HepG2 (cell line): ENCODE results near the gene SLC2A10. TPM values are rescaled to one million over a fixed set of nuclear protein-coding genes. Genes with fewer than 3 reads are reported as not detected.
A peak's percentile ranks its signal among the peaks of the same experiment; 100 is the strongest.

Source experiments
- AHR ChIP-seq: IDR thresholded peaks from 2 replicates; pipeline ENCODE4 v1.6.1; 2018; ENCODE audit warnings: missing genetic modification reagents, missing compliant biosample characterization
- ARID4A ChIP-seq: sonication (generic); formaldehyde crosslinking; IDR thresholded peaks from 2 replicates; pipeline ENCODE4 v1.5.0; 2020; ENCODE audit warnings: mild to moderate bottlenecking, missing genetic modification reagents, borderline replicate concordance
- ARNT ChIP-seq: fragments of 450-650 bp; IDR thresholded peaks from 2 replicates; pipeline ENCODE4 v1.6.1; 2017
- IRF9 ChIP-seq: sonication (generic); formaldehyde crosslinking; IDR thresholded peaks from 2 replicates; pipeline ENCODE4 v1.8.0; 2022; ENCODE audit warnings: missing genetic modification reagents, mild to moderate bottlenecking, borderline replicate concordance
- NFYB ChIP-seq: sonication (generic); formaldehyde crosslinking; IDR thresholded peaks from 2 replicates; pipeline ENCODE4 v1.4.0; 2020; ENCODE audit warnings: missing genetic modification reagents
- SMAD1 ChIP-seq: sonication (generic); formaldehyde crosslinking; IDR thresholded peaks from 2 replicates; pipeline ENCODE4 v1.4.0; 2020; ENCODE audit warnings: missing genetic modification reagents, low read depth, mild to moderate bottlenecking, borderline replicate concordance
- ZBTB10 ChIP-seq: sonication (generic); formaldehyde crosslinking; IDR thresholded peaks from 2 replicates; pipeline ENCODE4 v1.4.0; 2020; ENCODE audit warnings: missing genetic modification reagents, borderline replicate concordance
- ZEB1 ChIP-seq: IDR thresholded peaks from 2 replicates; pipeline ENCODE4 v1.6.1; 2012; ENCODE audit warnings: mild to moderate bottlenecking, low read depth, inconsistent platforms; ENCODE audit not compliant: insufficient replicate concordance
- ZNF160 ChIP-seq: sonication (generic); formaldehyde crosslinking; IDR thresholded peaks from 2 replicates; pipeline ENCODE4 v1.8.0; 2022; ENCODE audit warnings: mild to moderate bottlenecking, inconsistent platforms, missing genetic modification reagents
- ZNF18 ChIP-seq: sonication (generic); formaldehyde crosslinking; IDR thresholded peaks from 2 replicates; pipeline ENCODE4 v1.8.0; 2022; ENCODE audit warnings: mild to moderate bottlenecking, missing genetic modification reagents; ENCODE audit not compliant: insufficient replicate concordance
- ZNF331 ChIP-seq: sonication (generic); formaldehyde crosslinking; IDR thresholded peaks from 2 replicates; pipeline ENCODE4 v1.4.0; 2020; ENCODE audit warnings: missing genetic modification reagents
- ZNF576 ChIP-seq: sonication (generic); formaldehyde crosslinking; IDR thresholded peaks from 2 replicates; pipeline ENCODE4 v1.4.0; 2020; ENCODE audit warnings: mild to moderate bottlenecking, missing genetic modification reagents
- ZNF639 ChIP-seq: conservative IDR thresholded peaks from 2 replicates; pipeline ENCODE4 v1.6.1; 2018; ENCODE audit warnings: missing genetic modification reagents
- polyA plus RNA-seq, 8 experiments: library from polyadenylated mRNA; depleted of rRNA in 3 of 8; stranded (reverse) in 7 of 8; unstranded in 1 of 8; fragments of >200 nt; fragmentation: Illumina TruSeq in 4 of 8; extraction: Trizol in 4 of 8; gene quantifications; 2 replicates each; pipeline versions ENCODE4 v1.2.1 to v1.2.3, GENCODE V29; 2011 to 2016; ENCODE audit warnings: low read depth in 4 of 8, missing spikeins in 1 of 8, mixed read lengths in 1 of 8; ENCODE audit not compliant: insufficient read depth in 1 of 8
- total RNA-seq, 5 experiments: library from RNA; depleted of rRNA; stranded (reverse); fragments of >200 nt; fragmentation: Illumina TruSeq; extraction: Trizol; gene quantifications; 2 replicates each; pipeline ENCODE4 v1.2.3, GENCODE V29; 2016; ENCODE audit warnings: low read depth in 1 of 5

The SLC2A10 gene
- total and polyA plus RNA-seq, 2 of the 13 experiments (the other 11 are each of a cell fraction or from before 2014, with no cell fraction given) = 16.0 to 18.4 TPM

GRCh38 chr20:46708172-46708860 is 1.1 kb upstream of the SLC2A10 start (continued):
- peak; percentile 69 for TF ChIP-seq ARID4A (CRISPR knock-in tag)
- TF ChIP-seq ZNF160 (CRISPR knock-in tag) = peak; percentile 76; the same call in 1 of the 2 replicates
- TF ChIP-seq SMAD1 = no peak
- peak; percentile 87; the same call in 1 of the 2 replicates for TF ChIP-seq ZNF576 (CRISPR knock-in tag)
- peak; percentile 68; the same call in 1 of the 2 replicates for TF ChIP-seq ZNF639 (CRISPR knock-in tag)
- peak; percentile 100 for TF ChIP-seq ZEB1
- TF ChIP-seq ZNF18 (CRISPR knock-in tag) = peak; percentile 34
- peak; percentile 65; the same call in 1 of the 2 replicates for TF ChIP-seq IRF9
- peak; percentile 23 for TF ChIP-seq AHR (CRISPR knock-in tag)
- TF ChIP-seq NFYB (CRISPR knock-in tag) = 0 out of 2 replicates have a peak, but pooled peaks have one; percentile 11
- TF ChIP-seq ZNF331 (CRISPR knock-in tag) = peak; percentile 91
- no peak for TF ChIP-seq ARNT
- TF ChIP-seq ZBTB10 (CRISPR knock-in tag) = no peak
